ENCODE results near the gene TLE3.

Gene TLE3

DNA sequence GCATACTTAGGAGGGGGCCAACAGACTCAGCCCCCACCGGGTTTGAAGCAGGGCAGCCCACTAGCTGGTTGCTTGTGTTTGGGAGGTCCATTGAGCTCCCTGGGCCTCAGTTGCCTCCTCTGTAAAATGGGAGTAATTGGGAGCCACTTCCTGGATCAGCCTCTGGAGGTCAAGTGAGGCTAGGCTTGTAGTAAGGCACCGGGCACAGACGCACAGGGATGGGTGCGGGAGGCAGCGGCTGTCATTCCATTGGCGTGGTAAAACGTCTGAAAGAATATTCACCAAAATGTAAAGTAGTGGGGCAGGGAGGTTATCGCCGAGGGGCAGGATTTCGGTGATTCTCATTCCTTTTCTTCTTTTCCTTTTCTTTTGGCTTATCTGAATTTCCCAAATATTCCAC lies 64.6 kb downstream of the TLE3 start:
- H3K4me3 ChIP-seq (ENCODE audit: low read depth, low read length) = no peak overlapping the region
- TF ChIP-seq, protein P1, sequence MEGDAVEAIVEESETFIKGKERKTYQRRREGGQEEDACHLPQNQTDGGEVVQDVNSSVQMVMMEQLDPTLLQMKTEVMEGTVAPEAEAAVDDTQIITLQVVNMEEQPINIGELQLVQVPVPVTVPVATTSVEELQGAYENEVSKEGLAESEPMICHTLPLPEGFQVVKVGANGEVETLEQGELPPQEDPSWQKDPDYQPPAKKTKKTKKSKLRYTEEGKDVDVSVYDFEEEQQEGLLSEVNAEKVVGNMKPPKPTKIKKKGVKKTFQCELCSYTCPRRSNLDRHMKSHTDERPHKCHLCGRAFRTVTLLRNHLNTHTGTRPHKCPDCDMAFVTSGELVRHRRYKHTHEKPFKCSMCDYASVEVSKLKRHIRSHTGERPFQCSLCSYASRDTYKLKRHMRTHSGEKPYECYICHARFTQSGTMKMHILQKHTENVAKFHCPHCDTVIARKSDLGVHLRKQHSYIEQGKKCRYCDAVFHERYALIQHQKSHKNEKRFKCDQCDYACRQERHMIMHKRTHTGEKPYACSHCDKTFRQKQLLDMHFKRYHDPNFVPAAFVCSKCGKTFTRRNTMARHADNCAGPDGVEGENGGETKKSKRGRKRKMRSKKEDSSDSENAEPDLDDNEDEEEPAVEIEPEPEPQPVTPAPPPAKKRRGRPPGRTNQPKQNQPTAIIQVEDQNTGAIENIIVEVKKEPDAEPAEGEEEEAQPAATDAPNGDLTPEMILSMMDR (IDR thresholded peaks at IDR 0.05; ENCODE audit: low read depth, low read length, missing control alignments) = no peak
- no peak for DNase-seq (ENCODE audit: low read depth)

DNA sequence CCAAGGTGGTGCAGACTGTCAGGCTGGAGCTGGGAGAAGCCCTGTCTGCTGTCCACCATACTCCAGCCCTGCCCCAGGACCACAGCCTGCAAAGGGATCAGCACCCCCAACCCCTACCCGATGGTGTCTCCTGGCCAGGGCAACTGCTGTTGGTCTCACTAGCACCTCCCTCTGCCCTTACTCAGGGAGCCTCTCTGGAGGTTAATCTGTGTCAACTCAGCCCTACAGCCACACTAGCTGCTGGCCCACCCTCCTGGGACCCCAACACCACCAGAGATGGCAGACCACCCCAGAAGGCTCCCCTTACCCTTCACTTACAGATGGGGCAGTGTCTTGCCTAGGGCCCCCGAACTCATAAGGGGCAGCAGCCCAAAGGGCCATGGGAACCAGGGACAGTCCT lies 65.2 kb downstream of the TLE3 start:
- no peak overlapping the region for H3K4me3 ChIP-seq (ENCODE audit: low read depth, low read length)
- no peak for DNase-seq (ENCODE audit: low read depth)
- TF ChIP-seq, protein P1 (IDR thresholded peaks at IDR 0.05; ENCODE audit: low read depth, low read length, missing control alignments) = no peak

DNA sequence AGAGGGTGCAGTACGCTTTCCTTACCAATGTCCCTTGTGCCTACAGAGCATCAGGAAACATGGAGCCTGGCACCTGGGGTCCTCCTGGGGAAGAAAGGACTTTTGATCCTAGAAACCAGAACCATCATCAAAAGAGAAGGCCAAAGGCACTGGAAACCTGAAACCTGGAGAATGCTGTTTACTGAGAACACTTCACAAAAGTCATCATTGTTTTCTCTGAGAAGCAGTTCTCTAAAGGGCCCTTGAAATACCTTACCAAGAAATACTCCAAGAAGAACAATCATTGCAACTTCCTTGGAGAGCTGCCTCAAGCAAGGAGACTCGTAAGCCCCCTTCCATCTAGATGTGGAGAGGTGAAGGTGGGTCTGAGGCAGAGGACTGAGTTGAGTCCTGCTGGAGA lies 66.0 kb downstream of the TLE3 start:
- TF ChIP-seq, protein P1 (IDR thresholded peaks at IDR 0.05; ENCODE audit: low read depth, low read length, missing control alignments) = no peak
- no peak for DNase-seq (ENCODE audit: low read depth)
- H3K4me3 ChIP-seq (ENCODE audit: low read depth, low read length) = no peak overlapping the region

DNA sequence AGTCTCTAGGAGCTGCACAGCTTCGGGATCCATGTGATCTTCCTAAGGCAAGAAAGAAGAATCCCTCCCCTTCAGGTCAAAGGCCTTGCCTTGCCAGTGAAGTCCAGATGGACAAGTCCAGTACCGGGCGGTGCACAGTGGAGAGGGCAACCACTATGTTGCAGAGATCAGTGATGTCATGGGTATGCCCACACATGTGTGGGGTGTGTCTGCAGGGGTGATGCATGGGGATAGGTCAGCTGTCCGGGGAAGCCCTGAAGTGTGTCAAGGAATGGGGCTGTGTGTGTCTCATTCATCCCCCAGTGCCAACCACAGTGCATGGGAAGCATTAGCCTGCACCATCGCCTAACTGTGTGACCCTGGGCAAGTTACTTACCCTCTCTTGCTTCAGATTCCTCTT lies 66.5 kb downstream of the TLE3 start:
- H3K4me3 ChIP-seq (ENCODE audit: low read depth, low read length) = no peak overlapping the region
- TF ChIP-seq, protein P1 (IDR thresholded peaks at IDR 0.05; ENCODE audit: low read depth, low read length, missing control alignments) = no peak
- DNase-seq (ENCODE audit: low read depth) = no peak

DNA sequence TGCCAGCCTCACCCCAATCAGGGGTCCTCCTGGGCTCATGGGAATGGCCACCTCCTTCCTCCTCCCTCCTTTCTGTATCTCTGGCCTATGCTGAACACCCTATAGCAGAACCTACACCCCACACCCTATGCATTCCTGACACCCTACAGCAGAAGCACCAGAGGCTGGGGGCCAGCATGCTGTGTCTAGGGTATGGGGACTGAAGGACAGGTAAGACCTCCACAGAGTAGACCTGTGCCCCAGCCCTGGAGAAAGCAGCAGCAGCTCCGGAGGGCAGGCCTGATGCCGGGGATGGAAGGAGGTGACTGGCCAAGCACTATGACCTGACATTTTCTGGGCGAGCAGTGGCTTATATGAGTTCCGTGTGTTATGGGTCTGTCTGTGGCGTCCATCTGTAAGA lies 66.9 kb downstream of the TLE3 start:
- TF ChIP-seq, protein P1 (IDR thresholded peaks at IDR 0.05; ENCODE audit: low read depth, low read length, missing control alignments) = no peak
- no peak for DNase-seq (ENCODE audit: low read depth)
- H3K4me3 ChIP-seq (ENCODE audit: low read depth, low read length) = no peak overlapping the region

DNA sequence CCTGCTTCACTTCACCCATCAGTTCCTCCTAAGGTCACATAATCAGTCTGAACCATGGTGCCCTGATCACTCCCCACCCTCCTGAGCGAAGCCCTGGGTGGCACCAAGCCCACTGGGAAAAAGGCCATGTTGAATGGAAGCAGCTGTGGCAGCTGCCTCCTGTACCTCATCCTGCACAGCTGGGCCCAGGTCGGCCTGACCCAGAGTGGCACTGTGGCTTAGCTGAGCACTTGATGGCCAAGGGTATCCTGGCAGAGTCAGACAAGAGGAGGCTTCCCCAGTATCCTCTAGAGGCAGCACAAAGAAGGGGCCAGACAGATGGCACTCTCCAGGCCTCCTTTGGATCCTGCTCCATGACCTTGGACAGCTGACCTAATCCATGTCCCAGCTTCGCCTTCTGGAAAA lies 68.4 kb downstream of the TLE3 start:
- H3K4me3 ChIP-seq (ENCODE audit: low read depth, low read length) = no peak overlapping the region
- DNase-seq (ENCODE audit: low read depth) = no peak
- TF ChIP-seq, protein P1 (IDR thresholded peaks at IDR 0.05; ENCODE audit: low read depth, low read length, missing control alignments) = no peak

DNA sequence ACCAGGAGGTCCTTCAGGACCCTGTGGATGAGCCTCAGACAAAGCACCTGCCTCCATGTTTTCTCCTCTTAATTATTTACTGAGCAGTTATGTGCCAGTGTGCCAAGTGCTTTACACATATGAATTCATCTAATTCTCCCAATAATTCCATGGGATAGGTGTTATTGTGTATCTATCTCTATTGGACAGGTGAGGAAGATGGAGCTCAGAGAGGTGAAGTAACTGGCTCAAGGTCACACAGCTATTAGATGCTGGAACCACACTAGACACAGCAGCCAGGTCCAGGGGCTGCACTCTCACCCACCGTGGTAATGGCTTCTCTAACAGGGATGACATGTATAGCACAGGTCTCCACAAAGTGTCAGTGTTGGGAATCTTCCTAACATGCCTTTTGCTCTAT lies 70.2 kb downstream of the TLE3 start:
- TF ChIP-seq, protein P1 (IDR thresholded peaks at IDR 0.05; ENCODE audit: low read depth, low read length, missing control alignments) = no peak
- no peak overlapping the region for H3K4me3 ChIP-seq (ENCODE audit: low read depth, low read length)
- no peak for DNase-seq (ENCODE audit: low read depth)
